Right cardiac atrium (tissue), 5 donors: ENCODE data around the gene TOR2A. TPM values are rescaled to one million over a fixed set of nuclear protein-coding genes. Genes with fewer than 3 reads are reported as not detected.

ENCODE experiments used
- ATAC-seq, 2 donors: fragments of 200-7000 bp; cut with Tn5 transposase; one replicate each; pipeline versions ENCODE4 v1.8.0 to v1.9.1; 2020; ENCODE audit warnings: moderate library complexity in 2 of 2, mild to moderate bottlenecking in 1 of 2
- DNase-seq, 3 donors: peaks; one replicate each; pipeline ENCODE4 v3.0.0-alpha.2; 2020
- H3K27ac ChIP-seq: one replicate; pipeline ENCODE4 v1.5.1; 2013; ENCODE audit warnings: mild to moderate bottlenecking, low read length, control low read depth, moderate library complexity
- H3K27me3 ChIP-seq: one replicate; pipeline ENCODE4 v1.6.1; 2013; ENCODE audit not compliant: control insufficient read depth, insufficient read depth
- H3K4me1 ChIP-seq: one replicate; pipeline ENCODE4 v1.6.1; 2013; ENCODE audit warnings: low read length; ENCODE audit not compliant: control insufficient read depth, insufficient read depth
- H3K4me3 ChIP-seq: one replicate; pipeline ENCODE4 v1.5.1; 2013; ENCODE audit warnings: low read length, control low read depth
- H3K9me3 ChIP-seq: one replicate; pipeline ENCODE4 v1.6.1; 2013; ENCODE audit warnings: low read length; ENCODE audit not compliant: control insufficient read depth
- WGBS: extraction: QIAGEN DNeasy Blood & Tissue Kit; methylation state at CpG from one replicate; pipeline ENCODE4 v1.1.7; 2013; 5-methylcytosine and 5-hydroxymethylcytosine counted together
- intact Hi-C, 4 donors: fragments of 100-400 bp; cut with DNase I; formaldehyde crosslinking; loops; one replicate each; pipeline versions ENCODE4 v1.11.0 to v1.14.0; 2022 to 2023
- polyA plus RNA-seq: library from polyadenylated mRNA; stranded (reverse); fragments of 200-250 nt; gene quantifications from one replicate; pipeline ENCODE4 v1.2.3, GENCODE V29; 2013
- total RNA-seq, 4 donors: library from RNA; stranded (reverse); fragmentation: NEBNext Ultra II Directional; extraction: Animal tissue kit (Norgen Biotek cat#: 25700); gene quantifications; one replicate each; pipeline ENCODE4 v1.2.1, GENCODE V29; 2021
- donor health status: healthy with polysubstance abuse.
- donor health status: DM: no; HTN: yes; CAD: no.
- donor health status: DM: no; HTN: no; CAD: no.
- donor health status: DM: no; HTN: yes; CAD: no; lungs with severe emphysema.
- donor health status: DM: yes; HTN: yes; CAD: no.

TOR2A gene
- total and polyA plus RNA-seq, 5 donors = 3.1 to 3.9 (median 3.7) TPM

DNA sequence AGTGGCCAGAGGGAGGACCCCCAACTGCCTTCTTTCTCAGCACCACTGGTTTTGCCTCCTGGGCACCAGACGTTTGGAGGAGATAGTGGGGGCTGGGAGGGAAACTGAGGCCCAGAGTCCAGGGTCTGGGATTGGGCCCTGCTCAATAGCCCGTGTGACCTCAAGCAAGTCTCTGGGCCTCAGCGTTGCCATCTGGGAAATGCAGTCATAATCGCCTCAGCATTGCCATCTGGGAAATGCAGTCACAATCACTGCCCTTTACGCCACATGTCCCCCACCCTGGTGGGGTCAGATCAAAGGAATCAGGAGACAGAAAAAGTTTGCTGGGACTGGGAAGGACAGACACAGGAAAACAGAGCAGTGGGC is 41.8 kb upstream of the TOR2A start:
- H3K4me1 ChIP-seq = no peaks in the 10 kb centered on the region
- ATAC-seq (no peak), DNase-seq (no peak)
- H3K27ac ChIP-seq = no peak overlapping the region
- intact Hi-C loops = loop anchor here in 1 of 4 donors (5.0 kb wide), 1 partner anchor 40 kb away; the partner anchor contains the start of gene TOR2A
- no peak overlapping the region for H3K4me3 ChIP-seq
- no peaks in the 10 kb centered on the region for H3K9me3 ChIP-seq
- 70% methylated on average over 5 of the region's 5 CpGs for WGBS
- H3K27me3 ChIP-seq = no peaks in the 10 kb centered on the region

DNA sequence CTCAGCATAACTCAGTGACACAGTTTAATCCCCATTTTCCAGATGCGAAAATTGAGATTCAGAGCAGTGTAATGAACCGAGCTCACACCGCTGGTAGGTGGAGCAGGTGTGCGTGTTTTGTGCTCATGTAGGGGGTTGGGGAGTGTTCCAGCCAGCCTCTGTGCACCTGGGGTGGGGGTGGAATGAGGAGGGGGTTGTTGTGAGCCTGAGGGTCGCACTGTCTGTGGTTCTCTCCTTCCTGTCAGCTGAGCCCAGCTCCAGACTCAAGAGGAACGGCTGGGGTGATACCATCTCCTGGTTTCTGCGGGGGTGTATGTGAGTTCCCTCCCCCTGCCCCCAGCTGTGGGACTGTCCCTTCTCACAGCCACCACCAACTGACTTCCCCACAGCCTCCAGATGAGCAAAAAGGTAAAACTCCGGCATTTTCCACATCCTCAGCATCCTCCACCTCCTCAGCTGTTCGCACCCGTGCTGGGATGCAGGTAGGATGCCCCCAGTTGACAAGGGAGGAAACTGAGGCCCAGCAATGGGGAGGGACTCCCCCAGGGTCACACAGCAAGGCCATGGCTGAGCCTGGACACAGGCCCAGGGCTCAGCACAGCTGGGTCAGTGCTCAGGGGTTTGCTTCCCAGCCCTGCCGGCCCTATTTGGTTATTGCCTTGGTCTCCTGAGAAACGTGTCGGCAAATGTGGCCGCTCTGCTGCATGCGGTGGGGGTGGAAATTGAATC is 41.3 kb upstream of the TOR2A start:
- intact Hi-C loops = loop anchor here in 1 of 4 donors (5.0 kb wide), 1 partner anchor 39 kb away; the partner anchor contains the start of gene TOR2A
- ATAC-seq (no peak), DNase-seq (peak in 2 of 3 donors; percentile 61 to 70)
- Histone ChIP-seq H3K4me3 (no peak overlapping the region), H3K9me3 (no peaks in the 10 kb centered on the region), H3K4me1 (no peaks in the 10 kb centered on the region), H3K27ac (no peak overlapping the region), H3K27me3 (no peaks in the 10 kb centered on the region)
- WGBS = 69% methylated on average over 15 of the region's 15 CpGs

DNA sequence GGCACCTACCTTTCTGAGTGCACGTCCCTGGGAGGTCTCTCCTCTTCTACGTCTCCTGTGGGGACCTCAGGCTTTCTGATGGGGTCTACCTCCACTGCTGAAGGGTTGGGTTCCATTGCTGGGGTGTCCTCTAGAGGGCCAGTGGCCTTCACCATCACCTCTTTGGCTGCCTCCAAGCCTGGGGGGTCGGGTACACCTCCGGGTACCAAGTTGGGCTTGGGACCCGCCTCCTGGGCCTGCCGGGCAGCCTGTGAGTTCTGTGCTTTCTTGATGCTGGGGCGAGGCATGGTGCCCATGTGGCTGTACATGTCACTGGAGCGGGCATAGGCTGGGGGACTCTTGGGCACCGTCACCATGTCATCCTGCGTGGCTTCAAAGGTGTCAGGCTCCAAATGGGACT is 38.9 kb upstream of the TOR2A start:
- Histone ChIP-seq H3K9me3 (no peaks in the 10 kb centered on the region), H3K27ac (no peak overlapping the region), H3K4me1 (no peaks in the 10 kb centered on the region), H3K4me3 (no peak overlapping the region), H3K27me3 (no peaks in the 10 kb centered on the region)
- intact Hi-C loops = no loop called here
- WGBS = 88% methylated on average over 10 of the region's 10 CpGs
- ATAC-seq (no peak), DNase-seq (no peak)

DNA sequence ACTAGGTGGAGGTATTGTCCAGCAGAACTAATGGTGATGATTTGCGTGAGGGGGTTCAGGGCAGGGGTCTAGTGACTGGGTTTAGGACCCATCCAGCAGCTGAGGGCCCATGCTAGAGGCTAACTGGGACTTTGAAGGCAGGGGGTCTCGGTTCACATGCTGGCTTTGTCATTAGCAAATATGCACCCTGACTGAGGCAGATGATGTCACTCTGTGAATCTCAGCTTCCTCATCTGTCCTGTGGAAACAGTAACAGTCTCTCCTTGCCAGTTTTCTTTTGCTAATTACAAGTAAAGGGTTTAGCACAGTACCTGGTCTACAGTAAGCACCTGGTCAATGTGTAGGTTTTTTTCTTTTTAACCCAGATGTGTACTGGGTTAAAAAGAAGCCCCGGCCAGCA is 38.2 kb upstream of the TOR2A start:
- H3K4me3 ChIP-seq = no peak overlapping the region
- ATAC-seq (no peak), DNase-seq (peak in 1 of 3 donors; percentile 2)
- H3K27ac ChIP-seq = no peak overlapping the region
- H3K4me1 ChIP-seq = no peaks in the 10 kb centered on the region
- WGBS = 93% methylated on average over 3 of the region's 3 CpGs
- no peaks in the 10 kb centered on the region for H3K27me3 ChIP-seq
- intact Hi-C loops = no loop called here
- no peaks in the 10 kb centered on the region for H3K9me3 ChIP-seq

DNA sequence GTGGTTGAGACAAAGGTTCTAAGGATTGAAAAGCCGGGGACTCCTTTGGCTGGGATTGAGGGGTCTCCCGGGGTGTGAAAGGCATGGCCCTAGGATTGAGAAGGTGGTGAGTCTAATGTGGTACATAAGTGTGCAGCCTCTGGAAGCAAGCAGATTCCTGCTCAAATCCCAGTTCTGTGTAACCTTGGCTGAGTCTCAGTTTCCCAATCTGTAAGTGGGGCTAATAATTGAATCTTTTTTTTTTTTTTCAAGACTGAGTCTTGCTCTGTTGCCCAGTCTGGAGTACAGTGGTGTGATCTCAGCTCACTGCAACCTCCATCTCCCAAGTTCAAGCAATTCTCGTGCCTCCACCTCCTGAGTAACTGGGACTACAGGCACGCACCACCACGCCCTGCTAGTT is 37.5 kb upstream of the TOR2A start:
- WGBS = 93% methylated on average over 5 of the region's 5 CpGs
- no peaks in the 10 kb centered on the region for H3K9me3 ChIP-seq
- no peaks in the 10 kb centered on the region for H3K27me3 ChIP-seq
- ATAC-seq (no peak), DNase-seq (peak in 1 of 3 donors; percentile 1)
- H3K27ac ChIP-seq = no peak overlapping the region
- no peaks in the 10 kb centered on the region for H3K4me1 ChIP-seq
- H3K4me3 ChIP-seq = no peak overlapping the region
- intact Hi-C loops = no loop called here

DNA sequence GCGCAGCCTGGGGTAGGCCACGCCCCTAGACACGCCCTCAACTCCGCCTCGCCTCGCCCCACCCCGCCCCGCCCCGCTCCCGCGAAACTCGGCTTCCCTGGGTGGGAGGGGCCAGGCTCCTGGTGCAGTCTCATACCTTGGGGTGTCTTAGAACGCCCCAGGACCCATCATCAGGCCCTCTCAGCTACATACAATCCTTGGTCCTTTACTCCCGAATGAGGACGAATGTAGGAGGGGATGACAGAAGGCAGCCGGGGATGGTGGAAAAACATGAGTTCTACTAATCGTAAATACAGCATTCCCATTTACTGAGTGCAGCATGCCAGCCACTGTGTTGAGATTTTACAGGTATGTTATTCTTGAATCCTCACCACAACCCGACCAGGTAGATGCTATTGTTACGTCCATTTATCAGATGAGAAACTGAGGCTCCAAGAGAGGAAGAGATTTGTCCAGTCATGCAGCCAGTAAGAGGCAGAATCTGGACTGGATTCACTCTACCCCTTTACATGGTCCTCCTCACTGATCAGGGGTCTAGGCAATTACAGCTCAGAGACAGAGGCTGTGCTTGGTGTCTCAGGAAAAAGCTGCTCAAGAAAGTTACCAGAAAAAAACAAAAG is 36.6 kb upstream of the TOR2A start:
- H3K4me3 ChIP-seq = no peak overlapping the region
- no peaks in the 10 kb centered on the region for H3K9me3 ChIP-seq
- WGBS = 4% methylated on average over 19 of the region's 19 CpGs
- DNase-seq (no peak), ATAC-seq (no peak)
- H3K27me3 ChIP-seq = no peaks in the 10 kb centered on the region
- intact Hi-C loops = no loop called here
- H3K27ac ChIP-seq = no peak overlapping the region
- H3K4me1 ChIP-seq = peaks cover 2% of the 10 kb centered on the region

DNA sequence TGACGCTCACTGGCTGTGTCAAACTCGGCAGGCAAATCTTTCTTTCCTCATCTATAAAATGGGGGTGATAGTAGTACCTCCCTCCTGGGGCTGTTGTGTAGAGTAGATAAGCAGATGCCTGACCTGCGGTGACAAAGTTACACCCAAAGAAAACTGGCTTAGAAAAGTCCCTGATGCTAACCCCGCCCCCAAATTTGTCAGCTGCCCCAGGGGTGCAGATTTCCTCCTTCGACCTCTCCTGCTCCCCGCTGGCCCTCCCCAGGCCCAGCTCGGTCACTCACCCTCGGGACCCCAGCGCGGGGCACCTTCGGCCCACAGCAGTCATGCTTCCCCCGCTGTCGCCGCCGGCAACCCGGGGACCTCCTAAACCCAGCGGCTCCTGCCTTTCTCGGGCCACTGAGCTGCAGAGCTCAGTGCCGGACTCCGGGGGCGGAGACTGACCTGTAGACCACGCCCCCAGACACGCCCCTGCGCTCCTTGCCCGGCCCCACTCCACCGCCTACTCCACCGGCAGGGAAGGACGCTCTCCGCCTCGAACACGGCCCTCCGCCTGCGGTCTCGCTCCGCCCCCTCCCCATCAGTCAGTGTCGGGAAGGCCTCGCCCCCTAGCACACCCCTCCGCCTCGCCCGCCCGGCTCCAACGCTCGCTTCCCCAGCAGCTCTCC is 35.9 kb upstream of the TOR2A start:
- Histone ChIP-seq H3K4me3 (peak overlapping the region; percentile 56), H3K4me1 (peaks cover 2% of the 10 kb centered on the region), H3K27ac (peak overlapping the region; percentile 93), H3K9me3 (no peaks in the 10 kb centered on the region), H3K27me3 (no peaks in the 10 kb centered on the region)
- intact Hi-C loops = no loop called here
- 2% methylated on average over 43 of the region's 43 CpGs for WGBS
- DNase-seq (peak; percentile 100), ATAC-seq (peak; percentile 98)

DNA sequence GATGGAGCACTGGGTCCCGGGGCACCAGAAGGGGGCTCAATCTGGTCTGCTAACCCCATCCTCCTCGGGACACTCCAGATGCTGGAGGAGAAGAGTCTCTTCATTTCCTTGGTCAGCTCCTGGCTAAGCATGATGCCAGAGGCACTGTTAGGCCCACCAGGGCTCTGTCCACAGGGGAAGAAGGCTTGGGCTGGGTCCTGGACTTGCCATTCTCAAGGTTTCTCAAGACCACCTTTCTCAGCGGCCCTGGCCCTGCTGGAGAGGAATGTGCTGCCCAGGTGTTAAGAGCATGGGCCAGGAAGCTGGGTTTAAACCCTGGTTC is 35.5 kb upstream of the TOR2A start:
- no peaks in the 10 kb centered on the region for H3K27me3 ChIP-seq
- no peaks in the 10 kb centered on the region for H3K9me3 ChIP-seq
- 39% methylated on average over 3 of the region's 3 CpGs for WGBS
- intact Hi-C loops = no loop called here
- no peak for ATAC-seq
- DNase-seq = peak in 1 of 3 donors; percentile 52
- peaks cover 2% of the 10 kb centered on the region for H3K4me1 ChIP-seq
- H3K27ac ChIP-seq = peak overlapping the region; percentile 93
- peak overlapping the region; percentile 56 for H3K4me3 ChIP-seq

DNA sequence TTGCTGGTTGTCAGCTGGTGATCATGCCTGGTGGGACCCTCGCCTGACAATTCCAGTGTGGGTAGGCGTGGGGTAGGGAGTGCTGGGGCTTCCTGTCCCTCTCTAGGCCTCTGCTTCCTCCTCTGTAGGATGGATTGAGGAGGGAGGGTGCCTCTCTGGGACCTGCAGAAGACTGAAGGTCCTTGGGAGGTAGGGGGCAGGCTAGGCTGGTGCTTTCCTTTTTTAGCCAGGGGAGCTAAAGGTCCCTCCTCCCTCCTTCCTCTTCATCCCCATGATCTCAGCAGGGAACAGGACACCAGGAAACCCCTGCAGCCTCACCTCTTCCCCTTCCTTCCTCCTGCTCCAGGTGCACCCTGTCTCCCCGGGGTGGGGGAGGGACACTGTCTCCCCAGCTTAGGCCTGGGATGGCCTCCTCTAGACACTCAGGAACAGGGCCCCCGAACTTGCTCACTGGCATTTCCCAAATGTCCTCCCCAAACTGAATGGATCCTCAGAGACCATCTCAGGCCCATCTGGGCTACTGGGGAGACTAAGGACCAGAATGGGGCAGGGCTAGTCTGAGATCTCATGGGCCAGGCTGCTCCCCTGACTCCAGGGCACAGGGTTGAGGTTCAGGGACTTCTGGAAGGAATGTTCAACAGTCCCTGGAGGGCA is 35.0 kb upstream of the TOR2A start:
- Histone ChIP-seq H3K27me3 (no peaks in the 10 kb centered on the region), H3K4me1 (peaks cover 2% of the 10 kb centered on the region), H3K27ac (peak overlapping the region; percentile 93), H3K9me3 (no peaks in the 10 kb centered on the region), H3K4me3 (peak overlapping the region; percentile 56)
- intact Hi-C loops = no loop called here
- 51% methylated on average over 4 of the region's 4 CpGs for WGBS
- peak in 1 of 2 donors; percentile 12 for ATAC-seq
- DNase-seq = peak in 1 of 3 donors; percentile 59

DNA sequence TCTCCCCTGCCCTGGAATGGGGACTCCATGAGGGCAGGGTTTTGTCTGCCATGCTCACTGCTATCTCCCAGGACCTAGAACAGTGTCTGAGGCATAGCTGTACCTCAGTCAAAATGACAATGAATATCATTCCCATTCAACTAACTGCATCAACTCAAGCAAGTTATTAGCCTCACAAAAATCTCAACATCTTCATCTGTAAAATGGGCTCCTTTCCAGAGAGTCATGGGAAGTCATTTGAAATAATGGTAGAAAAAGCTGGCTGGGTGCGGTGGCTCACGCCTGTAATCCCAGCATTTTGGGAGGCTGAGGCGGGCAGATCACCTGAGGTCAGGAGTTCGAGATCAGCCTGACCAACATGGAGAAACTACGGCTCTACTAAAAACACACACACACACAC is 34.0 kb upstream of the TOR2A start:
- no peak for ATAC-seq
- Histone ChIP-seq H3K4me1 (peaks cover 2% of the 10 kb centered on the region), H3K4me3 (no peak overlapping the region), H3K27me3 (no peaks in the 10 kb centered on the region), H3K9me3 (no peaks in the 10 kb centered on the region), H3K27ac (peak overlapping the region; percentile 65)
- DNase-seq = peak in 1 of 3 donors; percentile 1
- 81% methylated on average over 5 of the region's 5 CpGs for WGBS
- intact Hi-C loops = no loop called here

DNA sequence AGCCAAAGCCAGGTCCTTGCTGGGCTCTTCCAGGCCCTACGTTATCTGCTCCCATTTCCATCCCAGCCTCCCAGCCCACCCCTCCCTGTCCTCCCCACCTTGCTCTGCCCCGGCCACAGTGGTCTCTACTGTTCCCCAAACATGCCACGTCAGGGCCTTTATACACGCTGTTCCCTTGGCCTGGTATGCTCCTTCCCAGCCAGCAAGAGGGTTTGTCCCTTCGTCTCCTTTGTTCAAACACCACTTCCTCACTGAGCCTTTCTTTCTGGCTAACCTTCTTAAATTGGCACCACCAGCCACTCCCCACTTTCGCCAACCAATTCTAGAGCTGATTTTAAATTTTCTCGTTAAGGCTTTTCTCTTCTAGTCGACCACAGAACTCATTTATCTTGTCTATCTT is 33.6 kb upstream of the TOR2A start:
- Histone ChIP-seq H3K4me3 (no peak overlapping the region), H3K27me3 (no peaks in the 10 kb centered on the region), H3K9me3 (no peaks in the 10 kb centered on the region), H3K4me1 (peaks cover 2% of the 10 kb centered on the region), H3K27ac (peak overlapping the region; percentile 65)
- intact Hi-C loops = no loop called here
- DNase-seq (peak in 1 of 3 donors; percentile 30), ATAC-seq (no peak)
- 59% methylated on average over 8 of the region's 8 CpGs for WGBS
